ENCODE data around the gene HECTD2. TPM values are rescaled to one million over a fixed set of nuclear protein-coding genes. Genes with fewer than 3 reads are reported as not detected.
"Not testable (repeated sequence)": the region's sequence is repeated elsewhere in the genome, so short reads cannot be mapped to it uniquely, and the experiment has no call there.

The HECTD2 gene
- total RNA-seq, 6 experiments from 2014 or later = 1.5 to 3.7 (median 3.1) TPM

- no peaks in the 10 kb centered on the region for H3K4me1 ChIP-seq
- DNase-seq = no peak
- intact Hi-C loops (cut with DNase I) = no loop called here
- no peak overlapping the region for H3K27ac ChIP-seq
- no peak for ATAC-seq
- TF ChIP-seq CTCF (IDR thresholded peaks at IDR 0.05) = no peak
- no peak for TF ChIP-seq POLR2A (IDR thresholded peaks at IDR 0.05)
- H3K27me3 ChIP-seq = no peaks in the 10 kb centered on the region
- peaks cover 0 to 17% (median 2%) of the 10 kb centered on the region in 4 donors for H3K9me3 ChIP-seq
- H3K4me3 ChIP-seq = no peak overlapping the region
- H3K36me3 ChIP-seq = no peaks in the 10 kb centered on the region
These were observed 41.9 kb downstream of the HECTD2 start for GRCh38 chr10:91452063-91452462.

- Histone ChIP-seq H3K36me3 (no peaks in the 10 kb centered on the region), H3K4me3 (no peak overlapping the region), H3K4me1 (no peaks in the 10 kb centered on the region), H3K27me3 (no peaks in the 10 kb centered on the region), H3K27ac (no peak overlapping the region), H3K9me3 (peaks cover 0 to 17% (median 2%) of the 10 kb centered on the region in 4 donors)
- TF ChIP-seq POLR2A (IDR thresholded peaks at IDR 0.05) (no peak), CTCF (IDR thresholded peaks at IDR 0.05) (no peak)
- DNase-seq (no peak), ATAC-seq (no peak)
- intact Hi-C loops (cut with DNase I) = no loop called here
These were observed 43.4 kb downstream of the HECTD2 start for GRCh38 chr10:91453535-91453934.

GRCh38 chr10:91455135-91455534 lies 45.0 kb downstream of the HECTD2 start:
- WGBS (ENCODE audit: insufficient coverage, low coverage, low lambda C conversion rate, missing lambda C conversion rate) = 88% methylated on average over 1 of the region's 1 CpG
- DNase-seq; H3K4me1 ChIP-seq; intact Hi-C loops (cut with DNase I); ATAC-seq; H3K36me3 ChIP-seq; H3K4me3 ChIP-seq; H3K27me3 ChIP-seq; H3K27ac ChIP-seq: not testable (repeated sequence)
- H3K9me3 ChIP-seq = peaks cover 0 to 17% (median 2%) of the 10 kb centered on the region in 4 donors

GRCh38 chr10:91460681-91461080 lies 50.5 kb downstream of the HECTD2 start:
- H3K9me3 ChIP-seq = no peaks in the 10 kb centered on the region
- no peak overlapping the region for H3K27ac ChIP-seq
- H3K4me1 ChIP-seq = no peaks in the 10 kb centered on the region
- no peak for TF ChIP-seq CTCF (IDR thresholded peaks at IDR 0.05)
- TF ChIP-seq POLR2A (IDR thresholded peaks at IDR 0.05) = no peak
- DNase-seq (no peak), ATAC-seq (no peak)
- intact Hi-C loops (cut with DNase I) = no loop called here
- H3K36me3 ChIP-seq = no peaks in the 10 kb centered on the region
- WGBS (ENCODE audit: insufficient coverage, low coverage, low lambda C conversion rate, missing lambda C conversion rate) = 88% methylated on average over 3 of the region's 3 CpGs
- H3K4me3 ChIP-seq = no peak overlapping the region
- no peaks in the 10 kb centered on the region for H3K27me3 ChIP-seq

GRCh38 chr10:91462423-91462822 lies 52.3 kb downstream of the HECTD2 start:
- Histone ChIP-seq H3K9me3 (no peaks in the 10 kb centered on the region), H3K4me3 (no peak overlapping the region), H3K27ac (no peak overlapping the region), H3K36me3 (no peaks in the 10 kb centered on the region), H3K27me3 (no peaks in the 10 kb centered on the region), H3K4me1 (no peaks in the 10 kb centered on the region)
- no peak for DNase-seq
- no peak for ATAC-seq
- intact Hi-C loops (cut with DNase I) = no loop called here
- no peak for TF ChIP-seq POLR2A (IDR thresholded peaks at IDR 0.05)
- TF ChIP-seq CTCF (IDR thresholded peaks at IDR 0.05) = no peak

Data from right lobe of liver (tissue), 6 donors.